GM19193 (cell line): Measurements from ENCODE around the gene NEURL3.

ENCODE experiments used
- POLR2A ChIP-seq: IDR thresholded peaks from 4 replicates; pipeline ENCODE4 v1.6.1; 2011; ENCODE audit not compliant: insufficient read depth, insufficient read length; ENCODE audit errors: extremely low read depth

The NEURL3 gene

DNA sequence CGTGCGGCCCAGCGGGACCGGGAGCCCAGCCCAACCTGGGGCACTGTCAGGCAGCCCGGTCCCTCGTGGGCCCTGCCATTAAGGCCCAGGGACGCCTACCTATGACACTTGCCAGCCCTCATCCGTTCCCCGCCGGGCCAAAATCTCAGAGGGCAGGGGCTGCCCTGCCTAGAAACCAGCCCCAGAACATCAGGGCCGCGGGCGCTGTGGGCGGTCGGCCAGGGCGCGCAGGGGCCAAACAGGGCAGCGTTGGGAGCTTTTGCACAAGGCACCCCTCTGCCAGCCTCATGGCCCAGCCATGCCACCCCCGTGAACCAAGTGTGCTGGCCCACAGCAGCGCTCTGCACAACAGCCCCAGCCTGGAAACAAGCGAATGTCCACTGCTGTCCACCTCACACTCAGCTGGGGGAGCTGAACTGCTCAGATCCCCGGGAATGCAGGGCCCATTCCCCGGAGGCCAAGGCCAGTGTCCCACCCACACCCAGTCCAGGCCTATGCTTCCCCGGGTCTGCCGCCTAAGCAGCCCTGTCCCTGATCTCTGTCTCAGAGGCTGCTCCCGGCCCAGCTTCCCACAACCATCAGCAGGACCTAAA is 3.5 kb upstream of the NEURL3 start:
- no peak for TF ChIP-seq POLR2A

- TF ChIP-seq POLR2A: no peak
Measured at GRCh38 chr2:96507957-96508520, 2.9 kb upstream of the NEURL3 start.

DNA sequence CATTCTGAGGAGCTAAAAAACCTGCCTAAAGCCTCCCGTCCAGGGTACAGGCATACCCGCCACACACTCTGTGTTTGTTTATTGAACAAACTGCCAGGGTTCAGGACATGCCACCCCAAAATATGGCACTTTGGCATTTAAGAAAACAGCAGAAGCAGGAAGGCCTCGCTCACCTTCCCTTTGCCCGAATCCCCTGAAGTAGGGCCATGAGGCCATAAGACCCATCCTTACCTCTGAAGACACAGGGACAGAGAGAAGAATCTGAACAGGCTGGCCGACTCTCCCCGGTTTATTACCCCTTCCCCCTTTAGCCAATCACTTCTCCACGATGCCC is 1.7 kb upstream of the NEURL3 start:
- TF ChIP-seq POLR2A: no peak

GRCh38 chr2:96506016-96506906 is 1.1 kb upstream of the NEURL3 start:
- no peak for TF ChIP-seq POLR2A

- TF ChIP-seq POLR2A: no peak
Measured at GRCh38 chr2:96503637-96504243, 1.4 kb downstream of the NEURL3 start.

DNA sequence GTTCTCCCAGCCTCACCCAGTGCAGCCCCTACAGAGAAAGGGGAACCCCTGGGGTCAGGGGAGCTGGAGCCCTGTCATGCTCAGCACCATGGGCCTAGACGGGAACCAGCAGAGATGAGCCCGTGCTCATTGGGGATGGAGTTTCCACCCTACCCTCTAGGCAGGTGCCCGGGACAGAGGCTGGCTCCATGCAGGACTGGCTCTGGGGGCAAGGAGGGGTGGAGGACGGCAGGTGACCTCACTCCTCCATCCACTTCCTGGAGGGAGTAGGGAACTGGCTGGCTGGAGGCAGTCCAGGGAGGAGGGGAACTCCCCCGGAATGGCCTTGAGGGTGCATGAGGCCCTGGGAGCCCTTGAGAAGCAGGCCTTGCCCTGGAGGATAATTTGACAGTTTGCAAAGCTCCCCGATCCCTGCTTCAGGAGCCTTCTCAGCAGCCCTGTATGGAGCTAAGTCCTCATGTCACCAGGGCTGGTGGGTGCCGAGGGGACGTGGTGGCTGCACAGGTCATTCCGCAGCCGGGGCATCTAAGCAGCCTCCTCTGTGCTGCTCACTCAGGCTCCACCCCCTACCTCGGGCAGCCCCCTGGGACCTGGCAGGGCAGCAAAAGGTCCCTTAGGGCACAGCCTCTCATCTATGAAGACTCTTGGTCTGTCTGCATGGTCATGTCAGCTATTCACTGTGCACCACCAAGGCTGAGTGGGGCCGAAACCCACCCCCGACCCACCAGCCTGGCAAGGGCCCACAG is 2.1 kb downstream of the NEURL3 start:
- no peak for TF ChIP-seq POLR2A

DNA sequence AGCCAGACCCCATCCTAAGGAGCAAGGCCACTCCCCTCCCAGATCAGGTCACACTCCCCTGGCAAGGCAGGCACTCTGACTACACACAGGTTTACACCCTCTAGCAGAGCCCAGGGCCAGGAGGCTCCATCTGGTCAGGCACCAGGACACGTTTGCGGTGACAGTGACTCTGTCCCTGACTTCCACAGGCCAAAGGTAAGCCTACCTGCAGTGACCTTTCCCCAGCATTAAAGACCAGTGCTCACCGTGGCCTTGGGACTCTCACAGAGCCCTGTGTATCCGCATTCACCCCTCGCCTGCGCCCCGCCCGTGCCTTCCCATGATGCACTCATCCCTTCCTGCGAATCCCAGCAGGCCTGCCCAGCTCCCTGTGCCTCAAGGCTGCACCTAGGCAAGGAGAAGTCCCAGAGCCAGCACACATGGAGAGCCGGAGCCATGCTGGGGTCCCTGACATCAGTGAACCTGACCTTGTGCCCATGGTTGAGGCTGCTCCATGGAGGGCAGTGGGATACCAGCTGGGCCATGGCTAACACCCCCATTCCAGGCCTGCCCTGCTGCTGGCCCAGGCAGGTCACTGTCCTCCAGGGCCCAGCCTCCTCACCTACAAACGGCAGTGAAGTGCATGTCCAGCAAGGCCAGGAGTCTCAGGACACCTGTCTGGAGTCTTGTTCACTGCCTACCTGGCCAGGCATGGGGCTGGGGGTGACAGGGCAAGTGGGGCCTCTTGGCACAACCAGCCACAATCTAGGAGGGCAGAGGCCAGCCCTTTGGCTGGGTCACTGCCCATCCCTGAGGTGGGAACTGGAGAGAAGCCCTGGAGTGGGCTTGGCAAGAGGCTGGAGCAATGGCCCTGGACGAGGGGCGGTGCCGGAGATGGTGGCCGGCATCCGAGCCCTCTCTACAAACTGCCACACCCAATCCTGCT is 3.0 kb downstream of the NEURL3 start:
- no peak for TF ChIP-seq POLR2A

- TF ChIP-seq POLR2A: no peak
Measured at GRCh38 chr2:96501471-96501874, 3.7 kb downstream of the NEURL3 start.

- no peak for TF ChIP-seq POLR2A
Measured at GRCh38 chr2:96500385-96501066, 4.6 kb downstream of the NEURL3 start.

DNA sequence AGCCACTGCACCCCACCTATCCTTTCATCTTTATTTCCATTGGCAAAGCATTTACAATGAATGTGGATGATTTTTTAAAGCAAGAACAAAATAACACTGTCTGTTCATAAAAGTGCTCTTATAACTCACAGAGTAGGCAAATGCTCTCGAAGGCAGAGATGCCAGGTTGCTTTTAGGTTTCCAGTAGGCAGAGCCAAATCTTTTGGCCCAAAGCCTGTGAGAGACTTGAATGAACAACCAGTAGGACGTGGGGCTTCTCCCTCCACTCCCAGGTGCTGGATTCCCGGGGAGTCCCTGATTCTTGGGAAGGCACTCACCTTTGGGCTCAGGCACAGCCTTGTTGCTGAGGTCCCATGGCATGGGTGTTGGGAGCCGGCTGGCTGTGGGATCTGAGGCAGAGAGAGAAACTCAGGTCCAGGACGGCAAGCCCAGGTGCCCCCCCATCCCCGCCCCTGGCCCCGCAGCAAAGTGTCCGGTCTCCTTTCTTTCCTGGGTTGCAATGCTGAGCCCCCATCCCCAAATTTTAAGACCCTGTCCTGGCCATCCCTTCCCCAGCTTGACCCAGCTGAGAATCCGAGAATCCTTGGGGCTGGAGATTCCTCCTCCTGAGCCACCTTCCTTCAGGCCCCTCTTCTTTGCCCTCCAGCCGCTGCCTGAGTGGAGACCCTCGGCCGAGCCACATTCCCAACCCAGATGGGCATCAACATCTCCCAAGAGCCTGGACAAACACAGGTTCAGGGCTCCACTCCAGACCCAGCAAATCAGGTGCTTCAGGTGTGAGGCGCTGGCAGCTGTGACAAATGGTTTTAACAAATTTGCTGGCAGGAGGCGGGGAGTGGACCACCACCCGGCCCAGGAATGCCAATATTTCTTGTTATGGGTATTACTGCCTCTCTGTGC is 5.8 kb downstream of the NEURL3 start:
- no peak for TF ChIP-seq POLR2A

- TF ChIP-seq POLR2A: no peak
Measured at GRCh38 chr2:96498021-96498431, 7.1 kb downstream of the NEURL3 start.

GRCh38 chr2:96495982-96496629 is 9.1 kb downstream of the NEURL3 start:
- no peak for TF ChIP-seq POLR2A

DNA sequence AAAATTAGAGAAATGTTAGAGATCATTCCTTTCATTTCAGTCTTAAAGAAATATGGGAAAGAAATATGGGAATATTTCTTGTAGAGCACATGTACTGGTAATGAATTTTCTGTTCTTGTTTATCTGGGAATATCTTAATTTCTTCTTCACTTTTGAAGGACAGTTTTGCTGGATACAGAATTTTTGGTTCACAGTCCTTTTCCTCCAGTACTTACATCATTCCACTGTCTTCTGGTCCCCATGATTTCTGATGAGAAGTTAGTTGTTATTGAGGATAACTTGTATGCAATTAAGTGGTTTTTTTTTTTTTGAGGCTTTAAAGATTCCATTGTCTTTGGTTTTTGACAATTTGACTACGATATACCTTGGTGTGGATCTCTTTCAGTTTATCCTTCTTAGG is 11.0 kb downstream of the NEURL3 start:
- TF ChIP-seq POLR2A: no peak

DNA sequence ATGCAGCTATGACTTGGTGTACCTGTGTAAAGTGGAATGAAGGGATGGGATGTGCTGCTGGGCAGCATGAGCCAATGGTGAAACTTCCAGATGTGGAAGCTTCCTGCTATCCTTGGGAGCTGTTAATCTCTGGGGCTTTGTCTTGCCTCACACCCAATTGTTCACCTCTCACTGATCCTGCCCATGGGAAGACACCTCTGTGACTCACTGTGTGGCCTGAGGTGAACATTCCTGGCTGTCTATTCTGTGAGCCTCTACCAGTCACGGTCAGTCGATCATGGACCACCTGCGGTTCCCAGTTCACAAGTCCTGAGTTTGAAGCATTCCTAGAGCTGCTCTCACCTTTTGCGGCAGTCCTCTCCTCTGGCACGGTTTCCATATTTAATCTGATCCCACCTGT is 12.1 kb downstream of the NEURL3 start:
- TF ChIP-seq POLR2A: no peak
